CD14-positive monocyte (primary cell): ENCODE data around the gene HNMT. TPM values are rescaled to one million over a fixed set of nuclear protein-coding genes. Genes with fewer than 3 reads are reported as not detected.

Experiments
- DNase-seq, 3 donors: peaks; one replicate each; pipeline ENCODE4 v3.0.0-alpha.2; 2011 to 2022
- H2AFZ ChIP-seq: 2 replicates; pipeline ENCODE4 v1.6.0; 2012; ENCODE audit warnings: mild to moderate bottlenecking, low read depth, low read length, inconsistent platforms; ENCODE audit not compliant: insufficient read depth, poor library complexity, severe bottlenecking
- H3K27ac ChIP-seq, 2 donors: 1 replicate in 1 of 2; 2 replicates in 1 of 2; pipeline ENCODE4 v1.5.1; 2012 to 2013; ENCODE audit warnings: low read length in 2 of 2, control low read depth in 1 of 2, inconsistent platforms in 1 of 2, low read depth in 1 of 2, mild to moderate bottlenecking in 1 of 2
- H3K27me3 ChIP-seq, 2 donors: one replicate each; pipeline versions ENCODE4 v1.6.0 to v1.6.1; 2011 to 2013; ENCODE audit warnings: low read length in 2 of 2; ENCODE audit not compliant: control insufficient read depth in 2 of 2, insufficient read depth in 2 of 2
- H3K36me3 ChIP-seq, 2 donors: replicated peaks in 1 of 2; 1 replicate in 1 of 2; 2 replicates in 1 of 2; pipeline versions ENCODE4 v1.5.1 to v1.6.1; 2012 to 2013; ENCODE audit warnings: low read length in 2 of 2, control low read depth in 1 of 2, inconsistent platforms in 1 of 2, mild to moderate bottlenecking in 1 of 2; ENCODE audit not compliant: insufficient read depth in 2 of 2, control insufficient read depth in 1 of 2
- H3K4me1 ChIP-seq, 2 donors: 1 replicate in 1 of 2; 2 replicates in 1 of 2; pipeline versions ENCODE4 v1.5.1 to v1.6.1; 2012 to 2013; ENCODE audit warnings: low read length in 2 of 2, control low read depth in 1 of 2, inconsistent platforms in 1 of 2, mild to moderate bottlenecking in 1 of 2, moderate library complexity in 1 of 2; ENCODE audit not compliant: insufficient read depth in 2 of 2, control insufficient read depth in 1 of 2
- H3K4me2 ChIP-seq: replicated peaks from 2 replicates; pipeline ENCODE3; 2012; ENCODE audit warnings: low read length, moderate library complexity, mild to moderate bottlenecking; ENCODE audit not compliant: poor library complexity, severe bottlenecking; ENCODE audit errors: extremely low read depth
- H3K4me3 ChIP-seq, 3 experiments: fragments of 200-600 bp in 1 of 3; sonication (generic) in 1 of 3; replicated peaks in 1 of 3; 1 replicate in 2 of 3; 2 replicates in 1 of 3; pipeline ENCODE4 v1.5.1; 2011 to 2013; ENCODE audit warnings: low read length in 3 of 3, mild to moderate bottlenecking in 3 of 3, control low read depth in 2 of 3, low read depth in 2 of 3, inconsistent platforms in 1 of 3, moderate library complexity in 1 of 3
- H3K79me2 ChIP-seq: 2 replicates; pipeline ENCODE4 v1.6.0; 2012; ENCODE audit warnings: mild to moderate bottlenecking, control low read depth, inconsistent platforms, low read length, moderate library complexity; ENCODE audit not compliant: insufficient read depth
- H3K9ac ChIP-seq: 2 replicates; pipeline ENCODE4 v1.6.0; 2017; ENCODE audit warnings: low read length, mild to moderate bottlenecking; ENCODE audit not compliant: insufficient read depth, poor library complexity, severe bottlenecking
- H3K9me3 ChIP-seq, 2 donors: replicated peaks in 1 of 2; 1 replicate in 1 of 2; 2 replicates in 1 of 2; pipeline versions ENCODE4 v1.5.1 to v1.6.1; 2012 to 2013; ENCODE audit warnings: low read length in 2 of 2, control low read depth in 1 of 2; ENCODE audit not compliant: control insufficient read depth in 1 of 2, insufficient read depth in 1 of 2
- H4K20me1 ChIP-seq: 2 replicates; pipeline ENCODE4 v1.6.0; 2012; ENCODE audit warnings: mild to moderate bottlenecking, low read length, control low read depth, moderate library complexity; ENCODE audit not compliant: insufficient read depth
- H3K27ac Mint-ChIP-seq, 7 donors: one replicate each; pipeline ENCODE4 v1.8.0; 2020; ENCODE audit warnings: mild to moderate bottlenecking in 7 of 7, mixed read lengths in 7 of 7, moderate library complexity in 6 of 7, inconsistent platforms in 2 of 7
- H3K27me3 Mint-ChIP-seq, 3 donors: one replicate each; pipeline ENCODE4 v1.8.0; 2021 to 2022; ENCODE audit warnings: low read depth in 3 of 3, mild to moderate bottlenecking in 3 of 3, mixed read lengths in 3 of 3, moderate library complexity in 3 of 3, inconsistent platforms in 1 of 3
- H3K36me3 Mint-ChIP-seq, 2 donors: one replicate each; pipeline ENCODE4 v1.8.0; 2020; ENCODE audit warnings: mixed read lengths in 2 of 2, inconsistent platforms in 1 of 2, mild to moderate bottlenecking in 1 of 2
- H3K4me1 Mint-ChIP-seq: one replicate; pipeline ENCODE4 v1.8.0; 2020; ENCODE audit warnings: mild to moderate bottlenecking, mixed read lengths
- H3K4me3 Mint-ChIP-seq, 2 donors: one replicate each; pipeline ENCODE4 v1.8.0; 2020; ENCODE audit warnings: mild to moderate bottlenecking in 2 of 2, mixed read lengths in 2 of 2, moderate library complexity in 1 of 2
- H3K9me3 Mint-ChIP-seq, 7 donors: one replicate each; pipeline ENCODE4 v1.8.0; 2020 to 2022; ENCODE audit warnings: mixed read lengths in 7 of 7, mild to moderate bottlenecking in 6 of 7, moderate library complexity in 6 of 7, inconsistent platforms in 2 of 7
- WGBS: methylation state at CpG from one replicate; pipeline ENCODE4 v1.1.5; 2013; ENCODE audit warnings: missing lambda C conversion rate; ENCODE audit not compliant: insufficient coverage; 5-methylcytosine and 5-hydroxymethylcytosine counted together
- intact Hi-C, 2 donors: fragments of 100-400 bp; cut with micrococcal nuclease; formaldehyde crosslinking; loops; one replicate each; pipeline versions ENCODE4 v1.15.0 to v1.15.1; 2023
- polyA plus RNA-seq, 3 donors: library from polyadenylated mRNA; depleted of rRNA in 1 of 3; unstranded in 2 of 3; stranded (reverse) in 1 of 3; fragments of 300-500 nt in 2 of 3; fragments of >200 nt in 1 of 3; fragmentation: Illumina TruSeq in 2 of 3; gene quantifications; 1 replicate in 2 of 3; 2 replicates in 1 of 3; pipeline ENCODE4 v1.2.3, GENCODE V29; 2012 to 2021
- TF ChIP-seq, protein P1 (sequence below): fragments of 200-600 bp; IDR thresholded peaks from one replicate; pipeline ENCODE4 v1.8.0; 2022; ENCODE audit warnings: antibody characterized with exemption, mild to moderate bottlenecking

The HNMT gene
- polyA plus RNA-seq, 3 donors: 83.0 to 118 (median 109) TPM

DNA sequence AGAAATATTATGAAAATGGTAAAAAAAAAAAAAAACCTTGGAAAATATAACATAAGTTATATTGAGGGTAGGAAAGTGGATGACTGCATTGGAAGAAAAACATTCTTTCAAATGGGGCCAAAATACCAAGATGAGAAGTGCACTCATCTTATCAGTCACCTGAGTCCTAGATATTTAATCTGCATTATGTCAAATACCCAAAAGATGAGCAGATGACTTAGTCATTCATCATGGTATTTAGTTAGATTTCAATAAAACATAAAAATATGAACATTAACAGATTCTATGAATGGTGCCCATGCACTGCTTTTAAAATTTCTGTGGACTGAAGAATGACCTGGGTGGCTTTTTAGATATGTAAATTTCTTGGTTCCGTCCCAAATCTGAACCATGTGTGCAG, 56.9 kb downstream of the HNMT start:
- no peak overlapping the region for H3K27ac Mint-ChIP-seq
- peaks cover 0 to 2% (median 0%) of the 10 kb centered on the region in 7 donors for H3K9me3 Mint-ChIP-seq
- Histone ChIP-seq H3K4me3 (no peak overlapping the region), H3K36me3 (peaks cover 4 to 7% of the 10 kb centered on the region in 2 donors), H4K20me1 (no peaks in the 10 kb centered on the region), H3K4me1 (peaks cover 0 to 5% of the 10 kb centered on the region in 2 donors), H3K79me2 (no peaks in the 10 kb centered on the region), H3K9ac (no peak overlapping the region), H3K27me3 (no peaks in the 10 kb centered on the region), H3K9me3 (no peaks in the 10 kb centered on the region), H2AFZ (no peak overlapping the region), H3K27ac (no peak overlapping the region), H3K4me2 (no peak overlapping the region)
- DNase-seq: no peak
- H3K36me3 Mint-ChIP-seq: peaks cover 2 to 15% of the 10 kb centered on the region in 2 donors
- H3K4me3 Mint-ChIP-seq: no peak overlapping the region
- no CpG with 5 or more reads among the region's 1 CpG for WGBS
- intact Hi-C loops: no loop called here
- H3K27me3 Mint-ChIP-seq: no peaks in the 10 kb centered on the region
- TF ChIP-seq, protein P1, sequence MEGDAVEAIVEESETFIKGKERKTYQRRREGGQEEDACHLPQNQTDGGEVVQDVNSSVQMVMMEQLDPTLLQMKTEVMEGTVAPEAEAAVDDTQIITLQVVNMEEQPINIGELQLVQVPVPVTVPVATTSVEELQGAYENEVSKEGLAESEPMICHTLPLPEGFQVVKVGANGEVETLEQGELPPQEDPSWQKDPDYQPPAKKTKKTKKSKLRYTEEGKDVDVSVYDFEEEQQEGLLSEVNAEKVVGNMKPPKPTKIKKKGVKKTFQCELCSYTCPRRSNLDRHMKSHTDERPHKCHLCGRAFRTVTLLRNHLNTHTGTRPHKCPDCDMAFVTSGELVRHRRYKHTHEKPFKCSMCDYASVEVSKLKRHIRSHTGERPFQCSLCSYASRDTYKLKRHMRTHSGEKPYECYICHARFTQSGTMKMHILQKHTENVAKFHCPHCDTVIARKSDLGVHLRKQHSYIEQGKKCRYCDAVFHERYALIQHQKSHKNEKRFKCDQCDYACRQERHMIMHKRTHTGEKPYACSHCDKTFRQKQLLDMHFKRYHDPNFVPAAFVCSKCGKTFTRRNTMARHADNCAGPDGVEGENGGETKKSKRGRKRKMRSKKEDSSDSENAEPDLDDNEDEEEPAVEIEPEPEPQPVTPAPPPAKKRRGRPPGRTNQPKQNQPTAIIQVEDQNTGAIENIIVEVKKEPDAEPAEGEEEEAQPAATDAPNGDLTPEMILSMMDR: no peak
- no peaks in the 10 kb centered on the region for H3K4me1 Mint-ChIP-seq

DNA sequence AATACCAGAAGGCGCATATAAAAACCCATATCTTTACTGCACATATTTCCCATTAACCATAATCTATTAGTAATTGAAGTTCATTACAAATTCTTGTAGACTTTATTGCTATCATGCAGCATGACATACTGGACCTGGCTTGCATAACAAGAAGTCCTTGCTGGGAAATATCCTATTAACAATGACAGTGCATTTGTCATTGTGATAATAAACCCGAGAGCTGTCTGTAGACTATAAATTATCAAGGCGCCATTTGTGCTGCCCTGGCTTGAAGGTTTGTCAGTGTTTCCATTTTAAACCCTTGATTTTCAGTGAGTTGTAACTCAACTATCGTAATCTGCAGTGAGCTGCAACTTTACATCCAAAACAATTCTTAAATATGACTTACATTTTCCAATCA, 59.0 kb downstream of the HNMT start:
- no peaks in the 10 kb centered on the region for H3K79me2 ChIP-seq
- H3K27me3 ChIP-seq: no peaks in the 10 kb centered on the region
- DNase-seq: no peak
- H3K4me2 ChIP-seq: no peak overlapping the region
- H3K9me3 ChIP-seq: no peaks in the 10 kb centered on the region
- H3K4me3 ChIP-seq: no peak overlapping the region
- WGBS: no CpG with 5 or more reads among the region's 4 CpGs
- peaks cover 0 to 3% of the 10 kb centered on the region in 2 donors for H3K36me3 Mint-ChIP-seq
- H3K27ac ChIP-seq: no peak overlapping the region
- H3K9ac ChIP-seq: no peak overlapping the region
- peaks cover 13 to 16% of the 10 kb centered on the region in 2 donors for H3K4me1 ChIP-seq
- H3K9me3 Mint-ChIP-seq: no peaks in the 10 kb centered on the region
- intact Hi-C loops: no loop called here
- H3K4me3 Mint-ChIP-seq: no peak overlapping the region
- H3K27me3 Mint-ChIP-seq: no peaks in the 10 kb centered on the region
- no peak overlapping the region for H2AFZ ChIP-seq
- H3K36me3 ChIP-seq: no peaks in the 10 kb centered on the region
- no peaks in the 10 kb centered on the region for H4K20me1 ChIP-seq
- TF ChIP-seq, protein P1: no peak
- no peaks in the 10 kb centered on the region for H3K4me1 Mint-ChIP-seq
- no peak overlapping the region for H3K27ac Mint-ChIP-seq
